CD1c-positive myeloid dendritic cell (primary cell): ENCODE measurements around the gene NEAT1.

Experiments
- DNase-seq: peaks from one replicate; pipeline ENCODE4 v3.0.0-alpha.2; 2016; ENCODE audit errors: extremely low spot score

NEAT1 gene

GRCh38 chr11:65422633-65423515 lies at the start of gene NEAT1:
NEAT1 (plus strand) TSS chr11:65422798.
- DNase-seq = peak; percentile 97

GRCh38 chr11:65373839-65374580 lies 48.6 kb upstream of the NEAT1 start:
- DNase-seq = no peak

GRCh38 chr11:65375012-65375411 lies 47.6 kb upstream of the NEAT1 start:
- DNase-seq = no peak

- no peak for DNase-seq
Observed at GRCh38 chr11:65376138-65376713, 46.4 kb upstream of the NEAT1 start.

- DNase-seq = no peak
Observed at GRCh38 chr11:65377036-65377435, 45.6 kb upstream of the NEAT1 start.

- no peak for DNase-seq
Observed at GRCh38 chr11:65377777-65378176, 44.8 kb upstream of the NEAT1 start.

- DNase-seq = peak; percentile 85
Observed at GRCh38 chr11:65378208-65378927, 44.2 kb upstream of the NEAT1 start.

- no peak for DNase-seq
Observed at GRCh38 chr11:65378928-65379638, 43.5 kb upstream of the NEAT1 start.

- DNase-seq = peak; percentile 7
Observed at GRCh38 chr11:65379698-65380459, 42.7 kb upstream of the NEAT1 start.

GRCh38 chr11:65380460-65381119 lies 42.0 kb upstream of the NEAT1 start:
- no peak for DNase-seq

- peak; percentile 80 for DNase-seq
Observed at GRCh38 chr11:65381716-65382032, 40.9 kb upstream of the NEAT1 start.

- peak; percentile 96 for DNase-seq
Observed at GRCh38 chr11:65382033-65382803, 40.4 kb upstream of the NEAT1 start, which contains the start of gene SLC25A45. SLC25A45 (minus strand) TSS chr11:65382646; CDS start chr11:65381951, 695 bp downstream.

GRCh38 chr11:65382804-65383368 lies 39.7 kb upstream of the NEAT1 start:
- DNase-seq = no peak

- DNase-seq = no peak
Observed at GRCh38 chr11:65383778-65384177, 38.8 kb upstream of the NEAT1 start.

- DNase-seq = no peak
Observed at GRCh38 chr11:65384301-65384889, 38.2 kb upstream of the NEAT1 start.

GRCh38 chr11:65386307-65387140 lies 36.1 kb upstream of the NEAT1 start, which contains the start of gene FRMD8:
FRMD8 (plus strand) TSS chr11:65386637; CDS start chr11:65387037, 400 bp downstream.
- peak; percentile 97 for DNase-seq

- no peak for DNase-seq
Observed at GRCh38 chr11:65388731-65389130, 33.9 kb upstream of the NEAT1 start.
